Measurements from ENCODE around the gene TMCO4.

TMCO4 gene

GRCh38 chr1:19776933-19777332 lies 22.8 kb downstream of the TMCO4 start:
- H3K4me1 ChIP-seq (ENCODE audit: control insufficient read depth in 1 of 2, insufficient read depth in 2 of 2, low read length in 2 of 2): peaks cover 0 to 5% of the 10 kb centered on the region in 2 donors
- no peak overlapping the region for H3K9ac ChIP-seq (ENCODE audit: low read depth in 1 of 2, low read length in 2 of 2)
- no peaks in the 10 kb centered on the region for H3K27me3 ChIP-seq (ENCODE audit: control insufficient read depth in 1 of 2, insufficient read depth in 2 of 2, low read length in 2 of 2)
- H3K4me3 ChIP-seq (ENCODE audit: low read depth in 1 of 2, low read length in 2 of 2): no peak overlapping the region
- no peak overlapping the region for H3K27ac ChIP-seq (ENCODE audit: low read depth, low read length)
- no peaks in the 10 kb centered on the region for H3K9me3 ChIP-seq (ENCODE audit: control insufficient read depth in 1 of 2, low read length in 2 of 2)
- H3K36me3 ChIP-seq (ENCODE audit: control insufficient read depth in 1 of 2, insufficient read depth in 2 of 2, low read length in 2 of 2): peaks cover 22 to 50% of the 10 kb centered on the region in 2 donors

GRCh38 chr1:19776287-19776686 lies 23.4 kb downstream of the TMCO4 start:
- H3K36me3 ChIP-seq (ENCODE audit: control insufficient read depth in 1 of 2, insufficient read depth in 2 of 2, low read length in 2 of 2): peaks cover 23 to 56% of the 10 kb centered on the region in 2 donors
- no peak overlapping the region for H3K27ac ChIP-seq (ENCODE audit: low read depth, low read length)
- H3K9ac ChIP-seq (ENCODE audit: low read depth in 1 of 2, low read length in 2 of 2): no peak overlapping the region

GRCh38 chr1:19775831-19776230 lies 23.9 kb downstream of the TMCO4 start:
- no peaks in the 10 kb centered on the region for H3K27me3 ChIP-seq (ENCODE audit: control insufficient read depth in 1 of 2, insufficient read depth in 2 of 2, low read length in 2 of 2)
- H3K36me3 ChIP-seq (ENCODE audit: control insufficient read depth in 1 of 2, insufficient read depth in 2 of 2, low read length in 2 of 2): peaks cover 26 to 59% of the 10 kb centered on the region in 2 donors
- H3K9ac ChIP-seq (ENCODE audit: low read depth in 1 of 2, low read length in 2 of 2): no peak overlapping the region
- H3K4me3 ChIP-seq (ENCODE audit: low read depth in 1 of 2, low read length in 2 of 2): no peak overlapping the region
- no peak overlapping the region for H3K27ac ChIP-seq (ENCODE audit: low read depth, low read length)
- peaks cover 0 to 5% of the 10 kb centered on the region in 2 donors for H3K4me1 ChIP-seq (ENCODE audit: control insufficient read depth in 1 of 2, insufficient read depth in 2 of 2, low read length in 2 of 2)
- no peaks in the 10 kb centered on the region for H3K9me3 ChIP-seq (ENCODE audit: control insufficient read depth in 1 of 2, low read length in 2 of 2)

More at GRCh38 chr1:19776287-19776686, 23.4 kb downstream of the TMCO4 start:
- Histone ChIP-seq H3K27me3 (ENCODE audit: control insufficient read depth in 1 of 2, insufficient read depth in 2 of 2, low read length in 2 of 2) (no peaks in the 10 kb centered on the region), H3K9me3 (ENCODE audit: control insufficient read depth in 1 of 2, low read length in 2 of 2) (no peaks in the 10 kb centered on the region), H3K4me1 (ENCODE audit: control insufficient read depth in 1 of 2, insufficient read depth in 2 of 2, low read length in 2 of 2) (peaks cover 0 to 5% of the 10 kb centered on the region in 2 donors), H3K4me3 (ENCODE audit: low read depth in 1 of 2, low read length in 2 of 2) (no peak overlapping the region)

- no peak overlapping the region for H3K9ac ChIP-seq (ENCODE audit: low read depth in 1 of 2, low read length in 2 of 2)
- H3K4me1 ChIP-seq (ENCODE audit: control insufficient read depth in 1 of 2, insufficient read depth in 2 of 2, low read length in 2 of 2): peaks cover 0 to 5% of the 10 kb centered on the region in 2 donors
- H3K4me3 ChIP-seq (ENCODE audit: low read depth in 1 of 2, low read length in 2 of 2): no peak overlapping the region
- no peaks in the 10 kb centered on the region for H3K9me3 ChIP-seq (ENCODE audit: control insufficient read depth in 1 of 2, low read length in 2 of 2)
- no peaks in the 10 kb centered on the region for H3K27me3 ChIP-seq (ENCODE audit: control insufficient read depth in 1 of 2, insufficient read depth in 2 of 2, low read length in 2 of 2)
- H3K36me3 ChIP-seq (ENCODE audit: control insufficient read depth in 1 of 2, insufficient read depth in 2 of 2, low read length in 2 of 2): peaks cover 29 to 61% of the 10 kb centered on the region in 2 donors
- H3K27ac ChIP-seq (ENCODE audit: low read depth, low read length): no peak overlapping the region
Measured at GRCh38 chr1:19775317-19775716, 24.4 kb downstream of the TMCO4 start.

GRCh38 chr1:19774180-19774785 lies 25.4 kb downstream of the TMCO4 start:
- Histone ChIP-seq H3K4me3 (ENCODE audit: low read depth in 1 of 2, low read length in 2 of 2) (no peak overlapping the region), H3K9me3 (ENCODE audit: control insufficient read depth in 1 of 2, low read length in 2 of 2) (no peaks in the 10 kb centered on the region), H3K27me3 (ENCODE audit: control insufficient read depth in 1 of 2, insufficient read depth in 2 of 2, low read length in 2 of 2) (no peaks in the 10 kb centered on the region), H3K36me3 (ENCODE audit: control insufficient read depth in 1 of 2, insufficient read depth in 2 of 2, low read length in 2 of 2) (peaks cover 23 to 60% of the 10 kb centered on the region in 2 donors), H3K27ac (ENCODE audit: low read depth, low read length) (no peak overlapping the region), H3K9ac (ENCODE audit: low read depth in 1 of 2, low read length in 2 of 2) (no peak overlapping the region), H3K4me1 (ENCODE audit: control insufficient read depth in 1 of 2, insufficient read depth in 2 of 2, low read length in 2 of 2) (peaks cover 0 to 5% of the 10 kb centered on the region in 2 donors)

GRCh38 chr1:19773485-19773884 lies 26.2 kb downstream of the TMCO4 start:
- Histone ChIP-seq H3K27me3 (ENCODE audit: control insufficient read depth in 1 of 2, insufficient read depth in 2 of 2, low read length in 2 of 2) (no peaks in the 10 kb centered on the region), H3K9ac (ENCODE audit: low read depth in 1 of 2, low read length in 2 of 2) (no peak overlapping the region), H3K27ac (ENCODE audit: low read depth, low read length) (no peak overlapping the region), H3K9me3 (ENCODE audit: control insufficient read depth in 1 of 2, low read length in 2 of 2) (no peaks in the 10 kb centered on the region), H3K4me1 (ENCODE audit: control insufficient read depth in 1 of 2, insufficient read depth in 2 of 2, low read length in 2 of 2) (peaks cover 0 to 5% of the 10 kb centered on the region in 2 donors), H3K4me3 (ENCODE audit: low read depth in 1 of 2, low read length in 2 of 2) (no peak overlapping the region), H3K36me3 (ENCODE audit: control insufficient read depth in 1 of 2, insufficient read depth in 2 of 2, low read length in 2 of 2) (peaks cover 15 to 55% of the 10 kb centered on the region in 2 donors)

GRCh38 chr1:19772053-19772452 lies 27.7 kb downstream of the TMCO4 start:
- no peak overlapping the region for H3K27ac ChIP-seq (ENCODE audit: low read depth, low read length)
- H3K36me3 ChIP-seq (ENCODE audit: control insufficient read depth in 1 of 2, insufficient read depth in 2 of 2, low read length in 2 of 2): peaks cover 15 to 47% of the 10 kb centered on the region in 2 donors
- H3K9ac ChIP-seq (ENCODE audit: low read depth in 1 of 2, low read length in 2 of 2): no peak overlapping the region
- H3K9me3 ChIP-seq (ENCODE audit: control insufficient read depth in 1 of 2, low read length in 2 of 2): no peaks in the 10 kb centered on the region
- H3K27me3 ChIP-seq (ENCODE audit: control insufficient read depth in 1 of 2, insufficient read depth in 2 of 2, low read length in 2 of 2): no peaks in the 10 kb centered on the region
- H3K4me3 ChIP-seq (ENCODE audit: low read depth in 1 of 2, low read length in 2 of 2): no peak overlapping the region
- H3K4me1 ChIP-seq (ENCODE audit: control insufficient read depth in 1 of 2, insufficient read depth in 2 of 2, low read length in 2 of 2): peaks cover 0 to 5% of the 10 kb centered on the region in 2 donors

GRCh38 chr1:19771350-19771749 lies 28.4 kb downstream of the TMCO4 start:
- H3K9ac ChIP-seq (ENCODE audit: low read depth in 1 of 2, low read length in 2 of 2): no peak overlapping the region
- H3K9me3 ChIP-seq (ENCODE audit: control insufficient read depth in 1 of 2, low read length in 2 of 2): no peaks in the 10 kb centered on the region
- H3K4me1 ChIP-seq (ENCODE audit: control insufficient read depth in 1 of 2, insufficient read depth in 2 of 2, low read length in 2 of 2): peaks cover 0 to 7% of the 10 kb centered on the region in 2 donors
- H3K27ac ChIP-seq (ENCODE audit: low read depth, low read length): no peak overlapping the region
- H3K27me3 ChIP-seq (ENCODE audit: control insufficient read depth in 1 of 2, insufficient read depth in 2 of 2, low read length in 2 of 2): no peaks in the 10 kb centered on the region
- no peak overlapping the region for H3K4me3 ChIP-seq (ENCODE audit: low read depth in 1 of 2, low read length in 2 of 2)
- H3K36me3 ChIP-seq (ENCODE audit: control insufficient read depth in 1 of 2, insufficient read depth in 2 of 2, low read length in 2 of 2): peaks cover 15 to 49% of the 10 kb centered on the region in 2 donors

GRCh38 chr1:19770436-19771190 lies 29.1 kb downstream of the TMCO4 start:
- no peaks in the 10 kb centered on the region for H3K9me3 ChIP-seq (ENCODE audit: control insufficient read depth in 1 of 2, low read length in 2 of 2)
- H3K36me3 ChIP-seq (ENCODE audit: control insufficient read depth in 1 of 2, insufficient read depth in 2 of 2, low read length in 2 of 2): peaks cover 18 to 46% of the 10 kb centered on the region in 2 donors
- no peak overlapping the region for H3K9ac ChIP-seq (ENCODE audit: low read depth in 1 of 2, low read length in 2 of 2)
- H3K4me3 ChIP-seq (ENCODE audit: low read depth in 1 of 2, low read length in 2 of 2): no peak overlapping the region
- H3K27me3 ChIP-seq (ENCODE audit: control insufficient read depth in 1 of 2, insufficient read depth in 2 of 2, low read length in 2 of 2): no peaks in the 10 kb centered on the region
- H3K27ac ChIP-seq (ENCODE audit: low read depth, low read length): no peak overlapping the region
- peaks cover 0 to 14% of the 10 kb centered on the region in 2 donors for H3K4me1 ChIP-seq (ENCODE audit: control insufficient read depth in 1 of 2, insufficient read depth in 2 of 2, low read length in 2 of 2)

- peaks cover 18 to 44% of the 10 kb centered on the region in 2 donors for H3K36me3 ChIP-seq (ENCODE audit: control insufficient read depth in 1 of 2, insufficient read depth in 2 of 2, low read length in 2 of 2)
- no peaks in the 10 kb centered on the region for H3K9me3 ChIP-seq (ENCODE audit: control insufficient read depth in 1 of 2, low read length in 2 of 2)
- no peak overlapping the region for H3K9ac ChIP-seq (ENCODE audit: low read depth in 1 of 2, low read length in 2 of 2)
- H3K27me3 ChIP-seq (ENCODE audit: control insufficient read depth in 1 of 2, insufficient read depth in 2 of 2, low read length in 2 of 2): no peaks in the 10 kb centered on the region
- no peak overlapping the region for H3K4me3 ChIP-seq (ENCODE audit: low read depth in 1 of 2, low read length in 2 of 2)
- H3K27ac ChIP-seq (ENCODE audit: low read depth, low read length): no peak overlapping the region
- H3K4me1 ChIP-seq (ENCODE audit: control insufficient read depth in 1 of 2, insufficient read depth in 2 of 2, low read length in 2 of 2): peaks cover under 1 to 23% of the 10 kb centered on the region in 2 donors
Measured at GRCh38 chr1:19769211-19769932, 30.3 kb downstream of the TMCO4 start.

Measured in duodenal mucosa (tissue), 2 donors.